SK-N-SH treated with all-trans-retinoic acid at 6 μM for 48 hours (cell line): ENCODE measurements around the gene CD99.

ENCODE experiments used
- ATAC-seq: fragments of 200-7000 bp; cut with Tn5 transposase; 3 replicates; pipeline ENCODE4 v1.9.1; 2020; ENCODE audit warnings: mild to moderate bottlenecking, moderate library complexity
- BACH2 ChIP-seq: fragments of 250-450 bp; sonication (Bioruptor Pico); IDR thresholded peaks from 2 replicates; pipeline ENCODE4 v1.9.0; 2021; ENCODE audit warnings: mild to moderate bottlenecking, borderline replicate concordance
- CSDC2 ChIP-seq: fragments of 250-450 bp; sonication (Bioruptor Pico); IDR thresholded peaks from 2 replicates; pipeline ENCODE4 v1.5.0; 2020; ENCODE audit warnings: mild to moderate bottlenecking, moderate library complexity
- CSRNP3 ChIP-seq: fragments of 250-450 bp; sonication (Bioruptor Pico); IDR thresholded peaks from 2 replicates; pipeline ENCODE4 v1.5.1; 2021; ENCODE audit warnings: mild to moderate bottlenecking, moderate library complexity
- ESRRG ChIP-seq: fragments of 250-450 bp; sonication (Bioruptor Pico); IDR thresholded peaks from 2 replicates; pipeline ENCODE4 v1.6.1; 2021; ENCODE audit warnings: mild to moderate bottlenecking
- PATZ1 ChIP-seq: fragments of 250-450 bp; sonication (Bioruptor Pico); IDR thresholded peaks from 2 replicates; pipeline ENCODE4 v1.8.0; 2020; ENCODE audit warnings: mild to moderate bottlenecking, moderate library complexity, borderline replicate concordance
- POU6F1 ChIP-seq: fragments of 250-450 bp; sonication (Bioruptor Pico); IDR thresholded peaks from 2 replicates; pipeline ENCODE4 v1.8.0; 2021; ENCODE audit warnings: low read depth, mild to moderate bottlenecking, moderate library complexity, borderline replicate concordance
- PPARA ChIP-seq: fragments of 250-450 bp; sonication (Bioruptor Pico); IDR thresholded peaks from 2 replicates; pipeline ENCODE4 v1.5.0; 2020; ENCODE audit warnings: mild to moderate bottlenecking, borderline replicate concordance
- RARB ChIP-seq: fragments of 250-450 bp; sonication (Bioruptor Pico); IDR thresholded peaks from 2 replicates; pipeline ENCODE4 v1.8.0; 2021; ENCODE audit warnings: mild to moderate bottlenecking, moderate library complexity
- TCF4 ChIP-seq: fragments of 250-450 bp; sonication (Bioruptor Pico); IDR thresholded peaks from 2 replicates; pipeline ENCODE4 v1.8.0; 2021; ENCODE audit warnings: mild to moderate bottlenecking, moderate library complexity, borderline replicate concordance
- TOX ChIP-seq: fragments of 250-450 bp; sonication (Bioruptor Pico); IDR thresholded peaks from 2 replicates; pipeline ENCODE4 v1.8.0; 2021; ENCODE audit warnings: mild to moderate bottlenecking, moderate library complexity, borderline replicate concordance
- TSHZ2 ChIP-seq: fragments of 250-450 bp; sonication (Bioruptor Pico); IDR thresholded peaks from 2 replicates; pipeline ENCODE4 v1.5.0; 2020; ENCODE audit warnings: mild to moderate bottlenecking, moderate library complexity
- ZC3H10 ChIP-seq: fragments of 250-450 bp; sonication (Bioruptor Pico); IDR thresholded peaks from 2 replicates; pipeline ENCODE4 v1.5.1; 2021; ENCODE audit warnings: mild to moderate bottlenecking, moderate library complexity
- ZFP3 ChIP-seq: fragments of 250-450 bp; sonication (Bioruptor Pico); IDR thresholded peaks from 2 replicates; pipeline ENCODE4 v1.5.0; 2020; ENCODE audit warnings: mild to moderate bottlenecking, moderate library complexity
- ZFP30 ChIP-seq: fragments of 450-650 bp; formaldehyde crosslinking; IDR thresholded peaks from 2 replicates; pipeline ENCODE4 v1.5.0; 2022; ENCODE audit warnings: mild to moderate bottlenecking, moderate library complexity
- ZNF565 ChIP-seq: fragments of 450-650 bp; formaldehyde crosslinking; conservative IDR thresholded peaks from 2 replicates; pipeline ENCODE4 v1.5.0; 2020; ENCODE audit warnings: low read depth, mild to moderate bottlenecking, moderate library complexity
- ZNF70 ChIP-seq: fragments of 450-650 bp; formaldehyde crosslinking; IDR thresholded peaks from 2 replicates; pipeline ENCODE4 v1.5.0; 2020; ENCODE audit warnings: mild to moderate bottlenecking, moderate library complexity
- ZNF8 ChIP-seq: fragments of 450-650 bp; formaldehyde crosslinking; IDR thresholded peaks from 2 replicates; pipeline ENCODE4 v1.5.0; 2020; ENCODE audit warnings: mild to moderate bottlenecking, moderate library complexity

CD99 gene

GRCh38 chrX:2665387-2666304 lies 25.4 kb upstream of the CD99 start (continued):
- TF ChIP-seq PATZ1 (CRISPR knock-in tag): no peak

- ATAC-seq: no peak
- TF ChIP-seq BACH2 (CRISPR knock-in tag): no peak
- no peak for TF ChIP-seq ZNF8
- no peak for TF ChIP-seq PPARA (CRISPR knock-in tag)
- TF ChIP-seq POU6F1 (CRISPR knock-in tag): no peak
- no peak for TF ChIP-seq ZNF565 (CRISPR knock-in tag)
- TF ChIP-seq ZC3H10 (CRISPR knock-in tag): no peak
- TF ChIP-seq TSHZ2 (CRISPR knock-in tag): no peak
- no peak for TF ChIP-seq ESRRG (CRISPR knock-in tag)
- TF ChIP-seq CSRNP3 (CRISPR knock-in tag): no peak
- no peak for TF ChIP-seq CSDC2 (CRISPR knock-in tag)
- TF ChIP-seq ZFP3 (CRISPR knock-in tag): no peak
- no peak for TF ChIP-seq TCF4 (CRISPR knock-in tag)
- TF ChIP-seq ZNF70 (CRISPR knock-in tag): no peak
- no peak for TF ChIP-seq TOX
- no peak for TF ChIP-seq ZFP30
Observed at GRCh38 chrX:2666491-2666890, 24.6 kb upstream of the CD99 start.

- ATAC-seq: no peak
- TF ChIP-seq RARB (CRISPR knock-in tag) (no peak), BACH2 (CRISPR knock-in tag) (no peak), CSDC2 (CRISPR knock-in tag) (no peak), TSHZ2 (CRISPR knock-in tag) (no peak), ESRRG (CRISPR knock-in tag) (no peak), PATZ1 (CRISPR knock-in tag) (no peak), ZC3H10 (CRISPR knock-in tag) (no peak)
Observed at GRCh38 chrX:2670978-2671377, 20.1 kb upstream of the CD99 start.
